ENCODE measurements around the gene SOCS3. TPM values are rescaled to one million over a fixed set of nuclear protein-coding genes. Genes with fewer than 3 reads are reported as not detected.

Gene SOCS3
- total RNA-seq, 2 donors from 2014 or later: 39.9 to 56.8 TPM

GRCh38 chr17:78406396-78406795 is 46.5 kb upstream of the SOCS3 start:
- no peaks in the 10 kb centered on the region for H3K27me3 ChIP-seq
- no peak overlapping the region for H3K27ac ChIP-seq
- no peak for TF ChIP-seq CTCF (IDR thresholded peaks at IDR 0.05)
- H3K36me3 ChIP-seq: peaks cover 38% of the 10 kb centered on the region
- no peaks in the 10 kb centered on the region for H3K9me3 ChIP-seq
- no peak overlapping the region for H3K4me3 ChIP-seq
- DNase-seq (ENCODE audit: low spot score): no peak
- peaks cover 0 to 37% of the 10 kb centered on the region in 2 donors for H3K4me1 ChIP-seq

GRCh38 chr17:78403822-78404221 is 43.9 kb upstream of the SOCS3 start:
- no peaks in the 10 kb centered on the region for H3K27me3 ChIP-seq
- H3K36me3 ChIP-seq: peaks cover 59% of the 10 kb centered on the region
- no peak overlapping the region for H3K27ac ChIP-seq
- H3K4me3 ChIP-seq: no peak overlapping the region
- no peak for DNase-seq (ENCODE audit: low spot score)
- peaks cover 0 to 22% of the 10 kb centered on the region in 2 donors for H3K4me1 ChIP-seq
- no peaks in the 10 kb centered on the region for H3K9me3 ChIP-seq
- TF ChIP-seq CTCF (IDR thresholded peaks at IDR 0.05): no peak

GRCh38 chr17:78401891-78402290 is 42.0 kb upstream of the SOCS3 start:
- Histone ChIP-seq H3K27ac (no peak overlapping the region), H3K27me3 (no peaks in the 10 kb centered on the region), H3K4me1 (peaks cover 0 to 25% of the 10 kb centered on the region in 2 donors), H3K4me3 (no peak overlapping the region), H3K36me3 (peaks cover 61% of the 10 kb centered on the region), H3K9me3 (no peaks in the 10 kb centered on the region)
- no peak for DNase-seq (ENCODE audit: low spot score)
- no peak for TF ChIP-seq CTCF (IDR thresholded peaks at IDR 0.05)

- H3K9me3 ChIP-seq: no peaks in the 10 kb centered on the region
Observed at GRCh38 chr17:78401246-78401645, 41.4 kb upstream of the SOCS3 start.

GRCh38 chr17:78400581-78401240 is 40.8 kb upstream of the SOCS3 start:
- Histone ChIP-seq H3K4me1 (peaks cover 0 to 36% of the 10 kb centered on the region in 2 donors), H3K27me3 (no peaks in the 10 kb centered on the region), H3K27ac (no peak overlapping the region), H3K9me3 (no peaks in the 10 kb centered on the region), H3K36me3 (peaks cover 60% of the 10 kb centered on the region), H3K4me3 (no peak overlapping the region)
- no peak for TF ChIP-seq CTCF (IDR thresholded peaks at IDR 0.05)
- no peak for DNase-seq (ENCODE audit: low spot score)

More at GRCh38 chr17:78401246-78401645, 41.4 kb upstream of the SOCS3 start:
- Histone ChIP-seq H3K27ac (no peak overlapping the region), H3K27me3 (no peaks in the 10 kb centered on the region), H3K36me3 (peaks cover 61% of the 10 kb centered on the region), H3K4me3 (no peak overlapping the region), H3K4me1 (peaks cover 0 to 32% of the 10 kb centered on the region in 2 donors)
- TF ChIP-seq CTCF (IDR thresholded peaks at IDR 0.05): no peak
- DNase-seq (ENCODE audit: low spot score): no peak

GRCh38 chr17:78399693-78400144 is 39.8 kb upstream of the SOCS3 start:
- Histone ChIP-seq H3K4me3 (no peak overlapping the region), H3K27ac (no peak overlapping the region), H3K36me3 (peaks cover 50% of the 10 kb centered on the region), H3K27me3 (no peaks in the 10 kb centered on the region), H3K9me3 (no peaks in the 10 kb centered on the region), H3K4me1 (peaks cover 0 to 36% of the 10 kb centered on the region in 2 donors)
- TF ChIP-seq CTCF (IDR thresholded peaks at IDR 0.05): no peak
- DNase-seq (ENCODE audit: low spot score): no peak

Data from right atrium auricular region (tissue), 2 donors.